ENCODE data around the gene PPP1R12B. TPM values are rescaled to one million over a fixed set of nuclear protein-coding genes. Genes with fewer than 3 reads are reported as not detected.
"Not testable (repeated sequence)": the region's sequence is repeated elsewhere in the genome, so short reads cannot be mapped to it uniquely, and the experiment has no call there.

The PPP1R12B gene
- total and polyA plus RNA-seq, 8 donors, result 4.4 to 29.4 (median 13.7) TPM

GRCh38 chr1:202638019-202638700, 289.7 kb downstream of the PPP1R12B start:
- H3K9me3 ChIP-seq, result no peaks in the 10 kb centered on the region
- H3K4me1 ChIP-seq, result peaks cover 0 to 4% (median 0%) of the 10 kb centered on the region in 3 donors
- H3K27ac ChIP-seq, result no peak overlapping the region
- WGBS, 2 donors, result 71 to 82% methylated on average over 7 of the region's 7 CpGs
- DNase-seq, result no peak
- intact Hi-C loops (cut with DNase I), result no loop called here
- H3K27me3 ChIP-seq, result no peaks in the 10 kb centered on the region
- H3K4me3 ChIP-seq, result no peak overlapping the region
- TF ChIP-seq, protein P1, sequence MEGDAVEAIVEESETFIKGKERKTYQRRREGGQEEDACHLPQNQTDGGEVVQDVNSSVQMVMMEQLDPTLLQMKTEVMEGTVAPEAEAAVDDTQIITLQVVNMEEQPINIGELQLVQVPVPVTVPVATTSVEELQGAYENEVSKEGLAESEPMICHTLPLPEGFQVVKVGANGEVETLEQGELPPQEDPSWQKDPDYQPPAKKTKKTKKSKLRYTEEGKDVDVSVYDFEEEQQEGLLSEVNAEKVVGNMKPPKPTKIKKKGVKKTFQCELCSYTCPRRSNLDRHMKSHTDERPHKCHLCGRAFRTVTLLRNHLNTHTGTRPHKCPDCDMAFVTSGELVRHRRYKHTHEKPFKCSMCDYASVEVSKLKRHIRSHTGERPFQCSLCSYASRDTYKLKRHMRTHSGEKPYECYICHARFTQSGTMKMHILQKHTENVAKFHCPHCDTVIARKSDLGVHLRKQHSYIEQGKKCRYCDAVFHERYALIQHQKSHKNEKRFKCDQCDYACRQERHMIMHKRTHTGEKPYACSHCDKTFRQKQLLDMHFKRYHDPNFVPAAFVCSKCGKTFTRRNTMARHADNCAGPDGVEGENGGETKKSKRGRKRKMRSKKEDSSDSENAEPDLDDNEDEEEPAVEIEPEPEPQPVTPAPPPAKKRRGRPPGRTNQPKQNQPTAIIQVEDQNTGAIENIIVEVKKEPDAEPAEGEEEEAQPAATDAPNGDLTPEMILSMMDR (IDR thresholded peaks at IDR 0.05), result no peak
- ATAC-seq, result no peak
- FAIRE-seq, result no peak
- no peaks in the 10 kb centered on the region for H3K36me3 ChIP-seq

DNA sequence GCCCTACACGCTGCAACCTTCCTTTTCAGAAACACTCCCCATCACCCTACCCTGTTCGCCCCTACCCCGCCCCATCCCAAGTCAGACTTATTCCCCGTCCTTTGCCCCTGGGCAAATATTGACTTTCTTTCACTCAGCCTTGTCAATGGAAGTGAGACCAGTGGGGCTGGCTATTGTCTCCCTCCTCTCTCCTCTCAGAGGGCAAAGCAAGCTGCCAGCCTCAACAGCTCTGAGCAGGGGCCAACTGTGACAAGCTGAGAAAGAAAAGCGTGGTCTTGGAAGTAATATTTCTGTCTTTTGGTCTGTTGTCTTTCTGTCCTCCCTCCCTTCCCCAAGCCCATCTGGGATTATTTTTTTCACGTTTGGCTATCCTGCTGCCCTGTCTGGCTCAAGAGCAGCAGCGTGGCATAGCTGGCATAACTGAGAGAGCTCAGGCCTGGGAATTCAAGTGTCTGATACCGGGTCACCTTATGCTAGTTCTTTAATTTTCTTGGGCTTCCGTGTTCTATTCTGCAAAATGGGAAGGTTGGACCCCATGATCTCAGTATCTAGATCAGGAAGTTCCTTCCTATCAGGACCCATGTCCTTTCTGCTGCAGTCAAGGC, 290.3 kb downstream of the PPP1R12B start:
- H3K4me1 ChIP-seq; H3K9me3 ChIP-seq; H3K27ac ChIP-seq; ATAC-seq; intact Hi-C loops (cut with DNase I); H3K36me3 ChIP-seq; H3K27me3 ChIP-seq; DNase-seq; FAIRE-seq; H3K4me3 ChIP-seq: not testable (repeated sequence)
- WGBS, 2 donors, result 64 to 66% methylated on average over 9 of the region's 9 CpGs

DNA sequence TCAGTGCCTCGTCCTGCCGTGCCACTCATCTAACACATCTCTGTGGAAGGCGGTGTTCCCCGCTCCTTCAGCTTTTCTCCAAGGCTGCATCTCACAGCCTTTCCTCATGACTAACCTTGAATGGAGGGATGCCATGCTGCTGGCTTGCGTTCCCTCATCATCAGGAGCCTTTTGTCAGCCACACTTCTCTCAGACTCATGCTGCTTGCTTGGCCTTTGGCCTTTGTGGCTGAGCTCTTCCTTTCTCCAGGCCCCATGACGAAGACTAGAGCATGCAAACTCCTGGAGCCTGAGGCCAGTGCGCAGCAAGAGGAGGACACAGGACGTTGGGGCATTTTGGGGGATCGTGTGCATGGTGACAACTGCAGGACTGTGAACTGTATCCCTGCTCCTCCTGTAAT, 291.0 kb downstream of the PPP1R12B start:
- TF ChIP-seq, protein P1 (IDR thresholded peaks at IDR 0.05), result no peak
- H3K9me3 ChIP-seq, result no peaks in the 10 kb centered on the region
- no peak for FAIRE-seq
- ATAC-seq, result no peak
- H3K4me1 ChIP-seq, result peaks cover 0 to 4% (median 0%) of the 10 kb centered on the region in 3 donors
- DNase-seq, result no peak
- no peak overlapping the region for H3K4me3 ChIP-seq
- WGBS, 2 donors, result 76 to 89% methylated on average over 9 of the region's 9 CpGs
- H3K27ac ChIP-seq, result no peak overlapping the region
- intact Hi-C loops (cut with DNase I), result no loop called here
- H3K27me3 ChIP-seq, result no peaks in the 10 kb centered on the region
- H3K36me3 ChIP-seq, result no peaks in the 10 kb centered on the region

GRCh38 chr1:202642212-202642611, 293.7 kb downstream of the PPP1R12B start:
- Histone ChIP-seq H3K9me3 (no peaks in the 10 kb centered on the region), H3K27me3 (no peaks in the 10 kb centered on the region)

More at GRCh38 chr1:202642212-202642611, 293.7 kb downstream of the PPP1R12B start:
- TF ChIP-seq, protein P1 (IDR thresholded peaks at IDR 0.05), result no peak
- no peak for FAIRE-seq
- peak in 1 of 6 donors; percentile 53 for DNase-seq
- H3K4me1 ChIP-seq, result peaks cover 0 to 4% (median 0%) of the 10 kb centered on the region in 3 donors
- no peak overlapping the region for H3K27ac ChIP-seq
- WGBS, 2 donors, result 33 to 37% methylated on average over 19 to 20 of the region's 20 CpGs
- H3K36me3 ChIP-seq, result no peaks in the 10 kb centered on the region
- no peak for ATAC-seq
- intact Hi-C loops (cut with DNase I), result loop anchor here in 1 of 3 donors (10.0 kb wide), 1 partner anchor 57 kb away; no protein-coding TSS in a partner anchor
- H3K4me3 ChIP-seq, result peak overlapping the region in 2 of 4 donors; percentile 33 to 45

Other genes with a start within 250 kb of the PPP1R12B start
- under 1 TPM in 4 of 6 donors, not detected in 2; 0.03 to 0.25 (median 0.07) TPM for gene GPR37L1, start 225.8 kb upstream of the PPP1R12B start, total RNA-seq
- under 1 TPM; 0.02 to 0.11 TPM for gene GPR37L1, start 225.8 kb upstream of the PPP1R12B start, polyA plus RNA-seq
- gene ARL8A, start 204.0 kb upstream of the PPP1R12B start, total RNA-seq, result 10 to 100 TPM; 17.9 to 30.4 (median 24.8) TPM
- gene ARL8A, start 204.0 kb upstream of the PPP1R12B start, polyA plus RNA-seq, result 10 to 100 TPM; 14.8 to 20.5 TPM
- 1 to 10 TPM in 4 of 6 donors, under 1 TPM in 2; 0.23 to 2.9 (median 1.0) TPM for gene PTPN7, start 188.1 kb upstream of the PPP1R12B start, total RNA-seq
- 1 to 10 TPM in 1 of 2 donors, under 1 TPM in 1; 0.61 to 1.2 TPM for gene PTPN7, start 188.1 kb upstream of the PPP1R12B start, polyA plus RNA-seq
- gene LGR6, start 154.9 kb upstream of the PPP1R12B start, total RNA-seq, result under 1 TPM in 3 of 6 donors, not detected in 3; 0.06 to 0.20 (median 0.06) TPM
- under 1 TPM; 0.15 to 0.47 TPM for gene LGR6, start 154.9 kb upstream of the PPP1R12B start, polyA plus RNA-seq
- gene UBE2T, start 6.8 kb upstream of the PPP1R12B start, total RNA-seq, result 1 to 10 TPM in 1 of 6 donors, under 1 TPM in 4, not detected in 1; 0.35 to 1.2 (median 0.57) TPM
- gene UBE2T, start 6.8 kb upstream of the PPP1R12B start, polyA plus RNA-seq, result 1 to 10 TPM in 1 of 2 donors, under 1 TPM in 1; 0.76 to 2.3 TPM